Activated naive CD8-positive, alpha-beta T cell treated with anti-CD3 and anti-CD28 coated beads for 36 hours (primary cell): ENCODE results near the gene SH2D7. TPM values are rescaled to one million over a fixed set of nuclear protein-coding genes. Genes with fewer than 3 reads are reported as not detected.

ENCODE experiments used
- DNase-seq: peaks from one replicate; pipeline ENCODE4 v3.0.0; 2021
- H3K27ac Mint-ChIP-seq: one replicate; pipeline ENCODE4 v1.8.0; 2022; ENCODE audit warnings: mild to moderate bottlenecking, moderate library complexity, mixed read lengths
- H3K27me3 Mint-ChIP-seq: one replicate; pipeline ENCODE4 v1.8.0; 2022; ENCODE audit warnings: mild to moderate bottlenecking, mixed read lengths
- H3K36me3 Mint-ChIP-seq: one replicate; pipeline ENCODE4 v1.8.0; 2021; ENCODE audit warnings: mild to moderate bottlenecking, mixed read lengths
- H3K4me1 Mint-ChIP-seq: one replicate; pipeline ENCODE4 v1.8.0; 2021; ENCODE audit warnings: mixed read lengths
- H3K4me3 Mint-ChIP-seq: one replicate; pipeline ENCODE4 v1.8.0; 2022; ENCODE audit warnings: mild to moderate bottlenecking, moderate library complexity, mixed read lengths
- H3K9me3 Mint-ChIP-seq: one replicate; pipeline ENCODE4 v1.8.0; 2022; ENCODE audit warnings: mixed read lengths
- total RNA-seq, 2 experiments: library from RNA; stranded (reverse); gene quantifications; one replicate each; pipeline ENCODE4 v1.2.3, GENCODE V29; 2021

The SH2D7 gene
- total RNA-seq, 2 experiments from 2014 or later = not detected

GRCh38 chr15:78125267-78125666, 32.9 kb downstream of the SH2D7 start:
- Mint-ChIP-seq H3K4me1 (peaks cover 7% of the 10 kb centered on the region), H3K9me3 (no peaks in the 10 kb centered on the region)

GRCh38 chr15:78127882-78128281, 35.5 kb downstream of the SH2D7 start:
- H3K36me3 Mint-ChIP-seq = no peaks in the 10 kb centered on the region
- H3K4me3 Mint-ChIP-seq = no peak overlapping the region
- H3K27ac Mint-ChIP-seq = no peak overlapping the region
- H3K9me3 Mint-ChIP-seq = no peaks in the 10 kb centered on the region
- DNase-seq = no peak
- H3K4me1 Mint-ChIP-seq = peaks cover 12% of the 10 kb centered on the region
- H3K27me3 Mint-ChIP-seq = no peaks in the 10 kb centered on the region

More at GRCh38 chr15:78125267-78125666, 32.9 kb downstream of the SH2D7 start:
- DNase-seq = no peak
- Mint-ChIP-seq H3K4me3 (no peak overlapping the region), H3K36me3 (no peaks in the 10 kb centered on the region), H3K27me3 (no peaks in the 10 kb centered on the region), H3K27ac (no peak overlapping the region)

GRCh38 chr15:78129077-78129750, 36.9 kb downstream of the SH2D7 start:
- Mint-ChIP-seq H3K9me3 (no peaks in the 10 kb centered on the region), H3K36me3 (no peaks in the 10 kb centered on the region), H3K4me1 (peaks cover 19% of the 10 kb centered on the region), H3K27me3 (no peaks in the 10 kb centered on the region), H3K4me3 (no peak overlapping the region), H3K27ac (peak overlapping the region; percentile 63)
- no peak for DNase-seq

GRCh38 chr15:78129751-78130287, 37.5 kb downstream of the SH2D7 start:
- Mint-ChIP-seq H3K4me1 (peaks cover 19% of the 10 kb centered on the region), H3K9me3 (no peaks in the 10 kb centered on the region), H3K27ac (no peak overlapping the region), H3K27me3 (no peaks in the 10 kb centered on the region), H3K4me3 (no peak overlapping the region), H3K36me3 (no peaks in the 10 kb centered on the region)
- no peak for DNase-seq

GRCh38 chr15:78130466-78131294, 38.3 kb downstream of the SH2D7 start:
- Mint-ChIP-seq H3K9me3 (no peaks in the 10 kb centered on the region), H3K27ac (peak overlapping the region; percentile 44)

GRCh38 chr15:78131295-78132061, 39.1 kb downstream of the SH2D7 start, which contains the start of gene CIB2:
Gene CIB2 (minus strand): TSS chr15:78131445. CDS start chr15:78131215, 230 bp downstream.
- peak within 1 kb of the TSS; percentile 72 for H3K27ac Mint-ChIP-seq
- DNase-seq = peak; percentile 88

More at GRCh38 chr15:78130466-78131294, 38.3 kb downstream of the SH2D7 start:
- Mint-ChIP-seq H3K4me1 (peaks cover 19% of the 10 kb centered on the region), H3K4me3 (peak overlapping the region; percentile 70), H3K36me3 (no peaks in the 10 kb centered on the region), H3K27me3 (no peaks in the 10 kb centered on the region)
- no peak for DNase-seq

GRCh38 chr15:78133801-78134200, 41.4 kb downstream of the SH2D7 start:
- Mint-ChIP-seq H3K4me1 (peaks cover 19% of the 10 kb centered on the region), H3K36me3 (no peaks in the 10 kb centered on the region), H3K27me3 (no peaks in the 10 kb centered on the region), H3K27ac (no peak overlapping the region), H3K4me3 (no peak overlapping the region), H3K9me3 (no peaks in the 10 kb centered on the region)
- DNase-seq = no peak

More at GRCh38 chr15:78131295-78132061, 39.1 kb downstream of the SH2D7 start, which contains the start of gene CIB2:
- Mint-ChIP-seq H3K9me3 (no peaks in the 10 kb centered on the region), H3K4me1 (peaks cover 19% of the 10 kb centered on the region), H3K36me3 (no peaks in the 10 kb centered on the region), H3K4me3 (peak within 1 kb of the TSS; percentile 83), H3K27me3 (no peaks in the 10 kb centered on the region)

GRCh38 chr15:78139578-78139977, 47.2 kb downstream of the SH2D7 start:
- Mint-ChIP-seq H3K4me1 (no peaks in the 10 kb centered on the region), H3K9me3 (no peaks in the 10 kb centered on the region), H3K36me3 (no peaks in the 10 kb centered on the region), H3K4me3 (no peak overlapping the region), H3K27me3 (no peaks in the 10 kb centered on the region), H3K27ac (no peak overlapping the region)
- DNase-seq = no peak

GRCh38 chr15:78140292-78140691, 47.9 kb downstream of the SH2D7 start:
- Mint-ChIP-seq H3K4me3 (no peak overlapping the region), H3K27ac (no peak overlapping the region), H3K27me3 (no peaks in the 10 kb centered on the region), H3K36me3 (no peaks in the 10 kb centered on the region), H3K4me1 (no peaks in the 10 kb centered on the region), H3K9me3 (no peaks in the 10 kb centered on the region)
- no peak for DNase-seq

GRCh38 chr15:78142332-78142731, 50.0 kb downstream of the SH2D7 start:
- Mint-ChIP-seq H3K4me1 (peaks cover 7% of the 10 kb centered on the region), H3K36me3 (no peaks in the 10 kb centered on the region), H3K27ac (no peak overlapping the region), H3K9me3 (no peaks in the 10 kb centered on the region), H3K4me3 (no peak overlapping the region), H3K27me3 (no peaks in the 10 kb centered on the region)
- no peak for DNase-seq

- Mint-ChIP-seq H3K4me3 (no peak overlapping the region), H3K4me1 (peaks cover 34% of the 10 kb centered on the region), H3K27ac (no peak overlapping the region), H3K27me3 (no peaks in the 10 kb centered on the region), H3K36me3 (peaks cover 8% of the 10 kb centered on the region), H3K9me3 (no peaks in the 10 kb centered on the region)
- no peak for DNase-seq
Measured at GRCh38 chr15:78146425-78147154, 54.2 kb downstream of the SH2D7 start.

- peaks cover 37% of the 10 kb centered on the region for H3K4me1 Mint-ChIP-seq
- H3K27ac Mint-ChIP-seq = no peak overlapping the region
- no peaks in the 10 kb centered on the region for H3K27me3 Mint-ChIP-seq
- H3K4me3 Mint-ChIP-seq = peak overlapping the region; percentile 41
- H3K9me3 Mint-ChIP-seq = no peaks in the 10 kb centered on the region
- peaks cover 9% of the 10 kb centered on the region for H3K36me3 Mint-ChIP-seq
- no peak for DNase-seq
Measured at GRCh38 chr15:78147566-78147965, 55.2 kb downstream of the SH2D7 start.

GRCh38 chr15:78148392-78149067, 56.2 kb downstream of the SH2D7 start:
- peaks cover 47% of the 10 kb centered on the region for H3K4me1 Mint-ChIP-seq
- H3K27me3 Mint-ChIP-seq = no peaks in the 10 kb centered on the region
- peak overlapping the region; percentile 93 for H3K4me3 Mint-ChIP-seq
- H3K9me3 Mint-ChIP-seq = no peaks in the 10 kb centered on the region
- peaks cover 16% of the 10 kb centered on the region for H3K36me3 Mint-ChIP-seq
- DNase-seq = no peak
- peak overlapping the region; percentile 93 for H3K27ac Mint-ChIP-seq
